GM12892 (cell line): Measurements from ENCODE around the gene PDS5B.

ENCODE experiments used
- POLR2A ChIP-seq: IDR thresholded peaks from 2 replicates; pipeline ENCODE4 v1.6.1; 2011; ENCODE audit warnings: low read depth, low read length, control low read depth
- POLR2AphosphoS5 ChIP-seq: IDR thresholded peaks from 2 replicates; pipeline ENCODE4 v1.6.1; 2011; ENCODE audit warnings: low read depth, low read length, control low read depth

- TF ChIP-seq POLR2AphosphoS5 (no peak), POLR2A (no peak)
Measured at GRCh38 chr13:32624441-32624840, 38.2 kb downstream of the PDS5B start.
